ENCODE measurements around the gene DNM3.

DNA sequence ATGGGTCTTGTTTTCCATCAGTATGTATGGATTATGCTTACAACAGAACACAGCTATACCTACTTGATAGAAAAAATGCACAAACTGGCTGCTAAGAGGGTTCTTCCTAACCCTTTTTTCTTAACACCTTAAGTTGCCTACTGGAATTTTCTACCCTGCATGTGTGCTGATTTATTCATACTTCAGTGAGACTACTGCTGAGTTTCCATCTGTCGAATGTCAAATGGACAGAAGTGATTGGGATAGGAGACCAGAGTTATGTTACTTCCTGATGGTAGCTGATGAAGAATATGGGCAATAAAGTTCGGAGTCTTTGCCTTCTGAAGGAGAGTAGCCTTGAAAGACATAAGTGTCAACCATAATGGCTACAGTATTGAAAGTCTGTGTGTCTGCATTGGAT is 6.5 kb upstream of the DNM3 start:
- TF ChIP-seq, protein P1, sequence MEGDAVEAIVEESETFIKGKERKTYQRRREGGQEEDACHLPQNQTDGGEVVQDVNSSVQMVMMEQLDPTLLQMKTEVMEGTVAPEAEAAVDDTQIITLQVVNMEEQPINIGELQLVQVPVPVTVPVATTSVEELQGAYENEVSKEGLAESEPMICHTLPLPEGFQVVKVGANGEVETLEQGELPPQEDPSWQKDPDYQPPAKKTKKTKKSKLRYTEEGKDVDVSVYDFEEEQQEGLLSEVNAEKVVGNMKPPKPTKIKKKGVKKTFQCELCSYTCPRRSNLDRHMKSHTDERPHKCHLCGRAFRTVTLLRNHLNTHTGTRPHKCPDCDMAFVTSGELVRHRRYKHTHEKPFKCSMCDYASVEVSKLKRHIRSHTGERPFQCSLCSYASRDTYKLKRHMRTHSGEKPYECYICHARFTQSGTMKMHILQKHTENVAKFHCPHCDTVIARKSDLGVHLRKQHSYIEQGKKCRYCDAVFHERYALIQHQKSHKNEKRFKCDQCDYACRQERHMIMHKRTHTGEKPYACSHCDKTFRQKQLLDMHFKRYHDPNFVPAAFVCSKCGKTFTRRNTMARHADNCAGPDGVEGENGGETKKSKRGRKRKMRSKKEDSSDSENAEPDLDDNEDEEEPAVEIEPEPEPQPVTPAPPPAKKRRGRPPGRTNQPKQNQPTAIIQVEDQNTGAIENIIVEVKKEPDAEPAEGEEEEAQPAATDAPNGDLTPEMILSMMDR (IDR thresholded peaks at IDR 0.05; ENCODE audit: low read depth, low read length), result no peak
- no peak for TF ChIP-seq POLR2A (IDR thresholded peaks at IDR 0.05; ENCODE audit: extremely low read depth, insufficient read length)
